HEK293T (cell line): ENCODE data around the gene TASOR.

Source experiments
- ARNT ChIP-seq: fragments of 450-650 bp; IDR thresholded peaks from 2 replicates; pipeline ENCODE4 v1.6.1; 2017; ENCODE audit warnings: mild to moderate bottlenecking
- BHLHE40 ChIP-seq: fragments of 450-650 bp; IDR thresholded peaks from 2 replicates; pipeline ENCODE4 v1.6.1; 2016; ENCODE audit warnings: mild to moderate bottlenecking, moderate library complexity, borderline replicate concordance
- ELF4 ChIP-seq: fragments of 450-650 bp; IDR thresholded peaks from 2 replicates; pipeline ENCODE4 v1.6.1; 2017; ENCODE audit warnings: antibody characterized with exemption
- FOXK2 ChIP-seq: fragments of 450-650 bp; IDR thresholded peaks from 2 replicates; pipeline ENCODE4 v1.6.1; 2016; ENCODE audit warnings: mild to moderate bottlenecking
- FOXM1 ChIP-seq: fragments of 450-650 bp; IDR thresholded peaks from 2 replicates; pipeline ENCODE4 v1.6.1; 2017; ENCODE audit warnings: mild to moderate bottlenecking, borderline replicate concordance
- LEF1 ChIP-seq: fragments of 450-650 bp; IDR thresholded peaks from 2 replicates; pipeline ENCODE4 v1.6.1; 2017; ENCODE audit warnings: mild to moderate bottlenecking, borderline replicate concordance
- SUZ12 ChIP-seq: fragments of 450-650 bp; IDR thresholded peaks from 2 replicates; pipeline ENCODE4 v1.6.1; 2016; ENCODE audit warnings: mild to moderate bottlenecking

DNA sequence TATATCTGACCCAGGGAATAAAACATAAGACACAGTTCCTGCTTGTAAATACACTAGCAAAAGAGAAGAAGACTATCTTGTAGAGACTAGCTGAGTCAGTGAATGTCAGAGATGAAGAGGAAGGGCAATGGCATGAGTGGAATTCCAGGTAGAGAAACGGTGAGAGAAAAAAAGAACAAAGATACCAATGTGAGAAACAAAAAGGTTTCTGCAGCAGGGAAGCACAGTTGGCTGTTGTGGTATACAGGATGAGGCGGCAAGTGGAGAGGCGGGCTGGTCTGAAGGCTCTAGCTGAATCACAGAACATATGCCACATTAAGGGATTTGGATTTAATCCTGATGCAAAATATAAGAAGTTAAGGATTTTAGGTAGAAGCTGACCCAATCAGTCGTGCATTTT, 17.1 kb upstream of the TASOR start:
- no peak for TF ChIP-seq SUZ12
- no peak for TF ChIP-seq BHLHE40
- no peak for TF ChIP-seq FOXM1
- no peak for TF ChIP-seq LEF1
- no peak for TF ChIP-seq FOXK2
- TF ChIP-seq ELF4, result no peak
- TF ChIP-seq ARNT, result no peak
